OCI-LY1 (cell line): ENCODE results near the gene WDR74.

ENCODE experiments used
- H2AFZ ChIP-seq: fragments of 200-600 bp; sonication (generic), shearing (Covaris generic); 2 replicates; pipeline ENCODE4 v1.6.0; 2014; ENCODE audit warnings: antibody characterized with exemption, mild to moderate bottlenecking, low read length
- H3F3A ChIP-seq: fragments of 200-600 bp; sonication (generic), shearing (Covaris generic); 2 replicates; pipeline ENCODE4 v1.6.0; 2014; ENCODE audit warnings: mild to moderate bottlenecking, antibody characterized with exemption, low read length, moderate library complexity; ENCODE audit not compliant: insufficient read depth
- H3K27ac ChIP-seq: fragments of 200-600 bp; sonication (generic); 2 replicates; pipeline ENCODE4 v1.5.1; 2014; ENCODE audit warnings: low read length, mixed run types, mild to moderate bottlenecking, low read depth; ENCODE audit not compliant: poor library complexity, severe bottlenecking
- H3K27me3 ChIP-seq: fragments of 200-600 bp; sonication (generic); 2 replicates; pipeline ENCODE4 v1.6.0; 2014; ENCODE audit warnings: antibody characterized with exemption, mild to moderate bottlenecking, low read length, moderate library complexity; ENCODE audit not compliant: insufficient read depth
- H3K36me3 ChIP-seq: fragments of 200-600 bp; sonication (generic); 2 replicates; pipeline ENCODE4 v1.6.1; 2014; ENCODE audit warnings: mild to moderate bottlenecking, antibody characterized with exemption, low read length, moderate library complexity, mixed read lengths; ENCODE audit not compliant: insufficient read depth
- H3K4me1 ChIP-seq: fragments of 200-600 bp; sonication (generic); 2 replicates; pipeline ENCODE4 v1.5.1; 2014; ENCODE audit warnings: mild to moderate bottlenecking, low read length, moderate library complexity; ENCODE audit not compliant: insufficient read depth, severe bottlenecking
- H3K4me2 ChIP-seq: fragments of 200-600 bp; sonication (generic), shearing (Covaris generic); 2 replicates; pipeline ENCODE4 v1.6.1; 2014; ENCODE audit warnings: low read length
- H3K4me3 ChIP-seq: fragments of 200-600 bp; sonication (generic); 2 replicates; pipeline ENCODE4 v1.5.1; 2014; ENCODE audit warnings: low read length, low read depth, mild to moderate bottlenecking, mixed read lengths; ENCODE audit not compliant: poor library complexity, severe bottlenecking
- H3K79me2 ChIP-seq: fragments of 200-600 bp; shearing (Covaris generic); 2 replicates; pipeline ENCODE4 v1.6.1; 2016; ENCODE audit warnings: mixed run types, low read length, mixed read lengths; ENCODE audit not compliant: insufficient read depth
- H3K9ac ChIP-seq: fragments of 200-600 bp; sonication (generic), shearing (Covaris generic); 2 replicates; pipeline ENCODE4 v1.6.1; 2014; ENCODE audit warnings: mild to moderate bottlenecking, low read length, mixed read lengths
- H3K9me2 ChIP-seq: fragments of 200-600 bp; sonication (generic), shearing (Covaris generic); 2 replicates; pipeline ENCODE4 v1.6.1; 2014; ENCODE audit warnings: low read depth, mild to moderate bottlenecking, low read length, mixed read lengths
- H3K9me3 ChIP-seq: fragments of 200-600 bp; shearing (Covaris generic); 2 replicates; pipeline ENCODE4 v1.6.1; 2014; ENCODE audit warnings: low read length, mixed read lengths
- H4K20me1 ChIP-seq: fragments of 200-600 bp; sonication (generic), shearing (Covaris generic); 2 replicates; pipeline ENCODE4 v1.6.0; 2016; ENCODE audit warnings: mild to moderate bottlenecking, low read length; ENCODE audit not compliant: insufficient read depth
- CTCF ChIP-seq: fragments of 200-600 bp; sonication (generic), shearing (Covaris generic); IDR thresholded peaks from 2 replicates; pipeline ENCODE4 v1.5.1; 2017; ENCODE audit warnings: mild to moderate bottlenecking, antibody characterized with exemption, low read length, moderate library complexity, mixed read lengths
- EZH2 ChIP-seq: fragments of 200-600 bp; sonication (generic), shearing (Covaris generic); IDR thresholded peaks from 2 replicates; pipeline ENCODE4 v1.8.0; 2017; ENCODE audit warnings: borderline replicate concordance, mixed run types, mild to moderate bottlenecking, antibody characterized with exemption, low read length, moderate library complexity, mixed read lengths

The WDR74 gene

DNA sequence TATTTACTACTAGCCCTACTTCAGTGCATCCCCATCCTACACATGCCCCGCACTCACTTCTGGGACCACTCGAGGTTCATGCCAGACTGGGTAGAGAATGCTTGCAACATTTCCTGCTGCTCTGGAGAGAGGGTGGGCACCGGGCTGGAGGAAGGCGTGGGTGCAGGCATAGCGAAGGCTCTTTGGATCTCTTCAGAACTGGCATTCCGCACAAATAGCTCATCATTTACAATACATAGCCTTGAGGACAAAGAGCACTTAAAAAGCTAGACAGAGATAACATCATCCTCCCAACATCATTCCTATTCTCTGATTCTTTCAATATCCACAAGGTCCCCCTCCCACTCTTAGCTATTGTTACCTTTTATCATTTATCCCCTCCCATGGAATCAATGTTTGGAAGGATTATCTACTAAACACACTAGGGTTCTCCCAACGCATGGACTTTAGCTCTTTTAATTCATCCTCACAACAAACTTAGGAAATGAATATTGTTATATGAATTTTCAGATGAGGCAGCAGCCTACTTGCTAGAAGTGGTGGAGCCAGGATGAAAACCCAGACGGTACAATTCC, 45.1 kb downstream of the WDR74 start:
- TF ChIP-seq CTCF (no peak), EZH2 (no peak)
- Histone ChIP-seq H3K79me2 (peaks cover 11% of the 10 kb centered on the region; the same call in 1 of the 2 replicates), H3K4me1 (peaks cover 26% of the 10 kb centered on the region), H3K9ac (no peak overlapping the region), H3K27me3 (no peaks in the 10 kb centered on the region), H3K27ac (no peak overlapping the region), H3K9me2 (no peaks in the 10 kb centered on the region), H3K4me3 (no peak overlapping the region), H3K36me3 (peaks cover 85% of the 10 kb centered on the region), H3K4me2 (no peak overlapping the region), H4K20me1 (no peaks in the 10 kb centered on the region), H2AFZ (no peak overlapping the region), H3K9me3 (no peaks in the 10 kb centered on the region), H3F3A (no peaks in the 10 kb centered on the region)

DNA sequence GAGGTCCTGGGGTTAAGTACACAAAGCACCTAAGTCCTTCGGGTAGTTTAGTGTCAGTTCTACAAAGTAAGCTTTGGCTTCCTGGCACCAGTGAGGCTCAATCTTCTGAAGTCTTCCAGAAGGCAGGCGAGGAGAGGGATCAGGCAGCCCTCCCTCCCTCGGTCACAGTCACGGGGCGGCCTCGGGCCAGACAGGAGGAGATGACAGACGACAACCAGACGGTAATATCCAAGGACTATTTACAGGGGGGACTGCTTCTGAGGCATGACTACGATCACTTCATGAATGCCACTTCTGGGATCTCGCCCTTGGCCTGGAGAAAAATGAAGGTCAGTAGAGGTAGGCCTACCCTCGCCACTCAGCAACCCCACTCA, 47.2 kb downstream of the WDR74 start:
- peaks cover 42% of the 10 kb centered on the region for H3K4me1 ChIP-seq
- TF ChIP-seq EZH2 (no peak), CTCF (no peak)

DNA sequence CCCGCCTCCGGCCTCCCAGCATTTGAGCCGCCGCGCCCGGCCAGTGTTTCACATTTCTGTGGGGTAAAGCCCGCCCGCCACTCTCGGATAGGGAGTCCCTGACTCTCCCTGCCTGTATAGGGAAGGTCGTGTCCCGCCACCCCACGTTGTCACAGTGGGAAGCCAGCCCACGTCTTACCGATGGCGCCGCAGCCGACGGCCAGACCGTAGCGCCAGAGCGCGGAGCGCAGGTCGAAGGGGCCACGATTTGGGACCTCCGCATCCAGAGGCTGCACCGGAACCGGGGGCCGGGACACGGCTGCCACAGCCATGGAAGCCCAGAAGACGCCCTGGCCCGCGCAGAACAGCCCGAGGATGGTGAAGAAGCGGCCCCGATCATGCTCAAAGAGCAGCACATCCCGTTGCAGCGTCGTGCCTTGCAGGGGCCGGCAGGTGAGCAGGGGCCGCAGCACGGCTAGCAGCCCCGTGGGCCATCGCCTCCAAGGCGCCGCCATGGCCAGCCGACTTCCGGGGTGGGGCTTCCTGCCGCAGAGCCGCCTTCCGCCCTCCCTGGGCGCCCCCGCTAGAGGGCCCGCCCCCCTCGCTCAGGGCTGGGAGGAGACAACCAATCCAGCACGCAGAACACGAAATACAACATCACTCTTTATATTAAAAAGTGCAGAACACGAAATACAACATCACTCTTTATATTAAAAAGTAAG, 47.7 kb downstream of the WDR74 start, which contains the start of gene TMEM223:
TSS of gene TMEM223 (minus strand) at position 506 of the 701 bp plus-strand sequence. CDS start at position 494, 12 bp downstream.
- H3K4me2 ChIP-seq, result peak within 1 kb of the TSS; percentile 78
- H3K36me3 ChIP-seq, result peaks cover 62% of the 10 kb centered on the region
- H3K27ac ChIP-seq, result peak within 1 kb of the TSS; percentile 55
- H3K79me2 ChIP-seq, result peaks cover 11% of the 10 kb centered on the region; the same call in 1 of the 2 replicates
- peaks cover 42% of the 10 kb centered on the region for H3K4me1 ChIP-seq
- TF ChIP-seq CTCF, result no peak
- no peak for TF ChIP-seq EZH2
- peak within 1 kb of the TSS; percentile 85 for H3K9ac ChIP-seq
- no peaks in the 10 kb centered on the region for H3K9me3 ChIP-seq
- peak within 1 kb of the TSS; percentile 85 for H3K4me3 ChIP-seq
- no peaks in the 10 kb centered on the region for H3K27me3 ChIP-seq
- H4K20me1 ChIP-seq, result no peaks in the 10 kb centered on the region
- no peaks in the 10 kb centered on the region for H3K9me2 ChIP-seq
- H2AFZ ChIP-seq, result no peak within 1 kb of the TSS
- no peaks in the 10 kb centered on the region for H3F3A ChIP-seq

More for the DNA sequence above, 47.2 kb downstream of the WDR74 start:
- Histone ChIP-seq H3K9me3 (no peaks in the 10 kb centered on the region), H3K4me3 (peak overlapping the region; percentile 85), H3K9ac (peak overlapping the region; percentile 85; the same call in 1 of the 2 replicates), H2AFZ (no peak overlapping the region), H4K20me1 (no peaks in the 10 kb centered on the region), H3K79me2 (peaks cover 11% of the 10 kb centered on the region; the same call in 1 of the 2 replicates), H3F3A (no peaks in the 10 kb centered on the region), H3K27ac (peak overlapping the region; percentile 55), H3K4me2 (peak overlapping the region; percentile 78), H3K27me3 (no peaks in the 10 kb centered on the region), H3K36me3 (peaks cover 67% of the 10 kb centered on the region), H3K9me2 (no peaks in the 10 kb centered on the region)
